ENCODE data around the gene PLS3.

The PLS3 gene

GRCh38 chrX:115565888-115566287 is 4.9 kb downstream of the PLS3 start:
- DNase-seq (ENCODE audit: low read depth): no peak

GRCh38 chrX:115571712-115572111 is 10.7 kb downstream of the PLS3 start:
- DNase-seq (ENCODE audit: low read depth): peak; percentile 46

GRCh38 chrX:115573185-115573584 is 12.2 kb downstream of the PLS3 start:
- no peak for DNase-seq (ENCODE audit: low read depth)

GRCh38 chrX:115576676-115577075 is 15.7 kb downstream of the PLS3 start:
- no peak for DNase-seq (ENCODE audit: low read depth)

GRCh38 chrX:115579327-115579726 is 18.4 kb downstream of the PLS3 start:
- no peak for DNase-seq (ENCODE audit: low read depth)

GRCh38 chrX:115579786-115580294 is 18.9 kb downstream of the PLS3 start:
- DNase-seq (ENCODE audit: low read depth): no peak

GRCh38 chrX:115581759-115582615 is 21.0 kb downstream of the PLS3 start:
- DNase-seq (ENCODE audit: low read depth): no peak

GRCh38 chrX:115582616-115583495 is 21.9 kb downstream of the PLS3 start:
- no peak for DNase-seq (ENCODE audit: low read depth)

- peak; percentile 69 for DNase-seq (ENCODE audit: low read depth)
Observed at GRCh38 chrX:115583496-115584004, 22.6 kb downstream of the PLS3 start.

- peak; percentile 68 for DNase-seq (ENCODE audit: low read depth)
Observed at GRCh38 chrX:115584696-115585095, 23.7 kb downstream of the PLS3 start.

- no peak for DNase-seq (ENCODE audit: low read depth)
Observed at GRCh38 chrX:115588179-115588578, 27.2 kb downstream of the PLS3 start.

- DNase-seq (ENCODE audit: low read depth): no peak
Observed at GRCh38 chrX:115589419-115589818, 28.4 kb downstream of the PLS3 start.

GRCh38 chrX:115591420-115591819 is 30.4 kb downstream of the PLS3 start:
- DNase-seq (ENCODE audit: low read depth): no peak

GRCh38 chrX:115591856-115592842 is 31.2 kb downstream of the PLS3 start:
- no peak for DNase-seq (ENCODE audit: low read depth)

- peak; percentile 41 for DNase-seq (ENCODE audit: low read depth)
Observed at GRCh38 chrX:115592997-115593734, 32.2 kb downstream of the PLS3 start.

- DNase-seq (ENCODE audit: low read depth): no peak
Observed at GRCh38 chrX:115595049-115595448, 34.1 kb downstream of the PLS3 start.

- DNase-seq (ENCODE audit: low read depth): no peak
Observed at GRCh38 chrX:115598556-115598955, 37.6 kb downstream of the PLS3 start.

- DNase-seq (ENCODE audit: low read depth): no peak
Observed at GRCh38 chrX:115602308-115602707, 41.3 kb downstream of the PLS3 start.

- DNase-seq (ENCODE audit: low read depth): peak; percentile 64
Observed at GRCh38 chrX:115602729-115603389, 41.9 kb downstream of the PLS3 start.

GRCh38 chrX:115603534-115604074 is 42.6 kb downstream of the PLS3 start:
- DNase-seq (ENCODE audit: low read depth): no peak

Data from EH (cell line).